ENCODE measurements around the gene SLC39A11.

DNA sequence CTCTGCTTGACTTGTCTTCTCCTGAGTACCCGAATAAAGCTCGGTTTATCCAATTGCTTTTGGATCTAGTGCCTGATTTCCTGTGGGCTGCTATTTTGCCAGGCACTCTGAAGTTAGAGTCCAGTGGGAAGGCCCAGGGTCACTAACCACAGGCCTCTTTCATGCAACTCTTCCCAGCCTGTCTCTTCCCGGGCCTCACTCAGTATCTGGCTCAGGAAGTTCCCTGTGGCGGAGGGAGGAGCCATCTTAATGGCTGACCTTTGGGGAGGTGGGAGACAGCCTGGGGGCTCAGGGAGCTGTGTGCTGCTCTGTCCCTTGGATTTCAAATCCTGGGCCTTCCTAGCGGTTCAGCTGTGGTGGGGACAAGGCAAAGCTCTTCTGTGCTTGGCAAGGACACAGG lies 328.5 kb downstream of the SLC39A11 start:
- TF ChIP-seq, protein P1, sequence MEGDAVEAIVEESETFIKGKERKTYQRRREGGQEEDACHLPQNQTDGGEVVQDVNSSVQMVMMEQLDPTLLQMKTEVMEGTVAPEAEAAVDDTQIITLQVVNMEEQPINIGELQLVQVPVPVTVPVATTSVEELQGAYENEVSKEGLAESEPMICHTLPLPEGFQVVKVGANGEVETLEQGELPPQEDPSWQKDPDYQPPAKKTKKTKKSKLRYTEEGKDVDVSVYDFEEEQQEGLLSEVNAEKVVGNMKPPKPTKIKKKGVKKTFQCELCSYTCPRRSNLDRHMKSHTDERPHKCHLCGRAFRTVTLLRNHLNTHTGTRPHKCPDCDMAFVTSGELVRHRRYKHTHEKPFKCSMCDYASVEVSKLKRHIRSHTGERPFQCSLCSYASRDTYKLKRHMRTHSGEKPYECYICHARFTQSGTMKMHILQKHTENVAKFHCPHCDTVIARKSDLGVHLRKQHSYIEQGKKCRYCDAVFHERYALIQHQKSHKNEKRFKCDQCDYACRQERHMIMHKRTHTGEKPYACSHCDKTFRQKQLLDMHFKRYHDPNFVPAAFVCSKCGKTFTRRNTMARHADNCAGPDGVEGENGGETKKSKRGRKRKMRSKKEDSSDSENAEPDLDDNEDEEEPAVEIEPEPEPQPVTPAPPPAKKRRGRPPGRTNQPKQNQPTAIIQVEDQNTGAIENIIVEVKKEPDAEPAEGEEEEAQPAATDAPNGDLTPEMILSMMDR (IDR thresholded peaks at IDR 0.05) = no peak
- TF ChIP-seq POLR2A (IDR thresholded peaks at IDR 0.05) = no peak

All from thyroid gland (tissue), 4 donors.